Stimulated activated CD8-positive, alpha-beta memory T cell treated with anti-CD3 and anti-CD28 coated beads, Interleukin-15, amount 100 ng/mL, for 1 hour (primary cell): Measurements from ENCODE around the gene GALR1.
"Not testable (repeated sequence)": the region's sequence is repeated elsewhere in the genome, so short reads cannot be mapped to it uniquely, and the experiment has no call there.

Experiments
- DNase-seq: peaks from one replicate; pipeline ENCODE4 v3.0.0-alpha.2; 2020; ENCODE audit warnings: low read depth

Gene GALR1

GRCh38 chr18:77249569-77250500 is at the start of gene GALR1:
Gene GALR1, plus strand, starts transcription at chr18:77249848. Its CDS starts 701 bp downstream, at chr18:77250549.
- DNase-seq, result no peak

- no peak for DNase-seq
Observed at GRCh38 chr18:77201506-77201905, 48.1 kb upstream of the GALR1 start.

GRCh38 chr18:77202329-77202728 is 47.3 kb upstream of the GALR1 start:
- DNase-seq, result no peak

DNA sequence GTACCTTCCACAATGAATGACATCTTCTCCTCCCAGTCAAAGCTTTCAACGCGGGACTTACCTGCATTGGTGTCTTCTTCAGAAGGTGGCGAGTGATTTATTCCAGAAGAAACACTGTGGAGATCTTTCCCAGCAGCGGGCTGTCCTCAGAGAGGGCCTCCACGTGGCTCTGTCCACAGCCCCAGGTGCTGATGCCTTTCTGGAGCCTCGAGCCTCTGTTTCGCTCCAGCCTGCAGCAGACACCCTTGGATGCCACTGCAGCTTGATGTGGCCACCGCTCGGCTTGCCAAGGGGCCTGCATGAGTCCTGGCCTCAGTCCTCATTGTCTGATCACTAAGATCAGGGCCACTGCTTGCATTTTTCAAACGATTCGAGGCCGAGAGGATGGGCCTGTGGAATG is 46.6 kb upstream of the GALR1 start:
- DNase-seq, result no peak

DNA sequence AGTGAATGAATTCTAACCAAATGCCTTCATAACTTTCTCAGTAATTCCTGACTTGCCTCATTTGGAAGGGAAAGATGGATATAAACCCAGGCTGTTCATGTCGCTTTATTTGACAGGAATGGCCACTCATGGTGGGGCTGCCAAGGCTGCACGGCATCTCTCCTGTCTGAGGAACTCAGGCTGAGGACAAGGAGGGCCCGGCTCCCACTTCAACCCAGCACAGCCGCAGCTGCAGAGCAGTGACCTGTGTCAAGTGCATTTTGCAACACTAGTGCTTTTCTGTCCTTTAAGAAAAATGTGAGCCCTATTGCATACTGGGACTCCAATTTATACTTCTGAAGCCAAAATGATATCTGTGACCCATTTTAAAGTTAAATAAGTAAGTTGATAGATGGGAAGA is 45.8 kb upstream of the GALR1 start:
- DNase-seq, result no peak

DNA sequence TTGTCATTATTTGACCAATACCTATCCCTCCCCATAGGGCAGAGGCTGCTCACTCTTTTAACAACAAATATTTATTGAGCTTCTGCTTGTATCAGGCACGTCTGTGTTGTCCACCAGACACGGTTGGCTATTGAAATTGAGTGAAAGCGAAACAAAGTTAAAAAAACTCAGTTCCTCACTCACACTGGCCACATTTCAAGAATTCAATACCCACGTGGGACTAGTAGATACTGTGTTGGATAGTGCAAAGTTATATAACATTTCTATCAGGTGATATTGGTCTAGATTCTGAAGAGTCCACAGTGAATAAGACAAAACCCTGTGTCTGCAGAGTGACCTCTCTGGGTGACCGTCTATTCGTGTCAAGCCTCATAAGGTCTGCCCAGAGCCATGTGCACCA is 43.9 kb upstream of the GALR1 start:
- no peak for DNase-seq

DNA sequence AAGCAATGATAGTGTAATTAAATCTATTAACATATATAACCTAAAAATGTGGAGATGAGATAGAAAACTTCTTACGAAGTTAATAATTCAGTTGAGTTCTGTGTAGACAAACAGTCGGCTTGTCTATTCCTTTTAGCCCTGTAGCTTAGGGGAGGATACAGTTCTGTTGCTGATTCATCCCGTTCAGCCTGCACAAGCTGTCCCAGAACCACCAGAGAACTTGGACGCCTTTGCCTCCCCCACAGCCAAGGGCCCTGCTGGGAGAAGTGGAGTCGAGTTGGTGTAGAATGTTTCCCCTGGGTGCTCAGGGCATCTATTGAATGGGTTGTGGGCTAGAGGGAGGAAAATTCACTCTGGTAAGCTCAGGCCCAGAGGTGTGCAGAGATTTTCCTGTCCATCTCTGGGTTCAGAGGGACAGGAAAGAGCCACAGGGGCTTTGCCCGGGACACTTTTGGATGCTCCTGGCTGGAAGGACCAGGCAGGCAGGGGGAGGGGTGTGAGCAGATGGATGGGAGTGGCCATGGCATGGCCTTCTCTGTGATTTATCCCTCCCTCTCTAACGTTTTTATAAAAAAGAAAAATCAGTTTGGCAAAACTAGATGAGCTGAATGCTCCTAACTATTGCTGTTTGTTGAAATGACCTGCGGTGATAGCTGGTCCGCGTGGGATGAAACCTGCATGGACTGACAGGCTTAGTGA is 42.8 kb upstream of the GALR1 start:
- DNase-seq, result no peak

- DNase-seq, result peak; percentile 14
Observed at GRCh38 chr18:77207540-77207939, 42.1 kb upstream of the GALR1 start.

GRCh38 chr18:77208964-77209363 is 40.7 kb upstream of the GALR1 start:
- DNase-seq, result no peak

DNA sequence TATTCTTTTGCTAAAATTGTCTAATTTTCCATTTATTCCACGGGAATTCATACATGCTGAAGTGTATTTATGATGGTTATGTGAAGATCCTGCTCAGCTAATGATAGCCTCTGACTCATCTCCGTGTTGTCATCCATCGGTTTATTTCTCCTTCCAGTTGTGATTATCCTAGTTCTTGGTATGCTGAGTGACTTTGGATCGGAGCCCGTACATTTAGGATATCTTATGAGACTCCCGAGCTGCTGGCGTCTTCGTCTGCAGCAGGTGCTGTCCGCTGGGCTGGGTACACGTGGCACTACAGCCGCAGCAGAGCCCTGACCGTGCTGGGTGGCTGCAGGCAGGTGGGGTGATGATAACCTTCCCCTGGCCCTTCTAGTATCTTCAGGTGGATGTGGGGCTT is 40.1 kb upstream of the GALR1 start:
- no peak for DNase-seq

DNA sequence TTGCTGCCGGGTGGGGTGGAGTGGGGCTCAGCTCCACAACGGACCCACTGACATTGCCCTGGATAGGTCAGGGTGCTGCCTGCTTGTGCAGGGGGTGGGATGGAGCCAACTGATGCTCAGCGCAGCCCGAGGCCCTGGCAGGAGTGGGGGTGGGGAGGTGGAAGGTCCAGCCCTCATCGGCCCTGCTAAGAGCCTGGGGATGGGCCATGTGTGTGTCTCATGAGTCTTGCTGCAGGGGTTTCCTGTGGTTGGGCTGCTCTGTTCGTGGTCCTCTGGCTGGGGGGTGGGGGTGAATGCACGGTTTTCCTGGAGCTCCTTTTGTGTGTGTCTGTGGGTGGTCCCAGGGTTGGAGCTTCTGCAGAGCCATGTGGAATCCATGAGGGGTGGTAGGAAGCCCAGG is 39.4 kb upstream of the GALR1 start:
- DNase-seq, result no peak

DNA sequence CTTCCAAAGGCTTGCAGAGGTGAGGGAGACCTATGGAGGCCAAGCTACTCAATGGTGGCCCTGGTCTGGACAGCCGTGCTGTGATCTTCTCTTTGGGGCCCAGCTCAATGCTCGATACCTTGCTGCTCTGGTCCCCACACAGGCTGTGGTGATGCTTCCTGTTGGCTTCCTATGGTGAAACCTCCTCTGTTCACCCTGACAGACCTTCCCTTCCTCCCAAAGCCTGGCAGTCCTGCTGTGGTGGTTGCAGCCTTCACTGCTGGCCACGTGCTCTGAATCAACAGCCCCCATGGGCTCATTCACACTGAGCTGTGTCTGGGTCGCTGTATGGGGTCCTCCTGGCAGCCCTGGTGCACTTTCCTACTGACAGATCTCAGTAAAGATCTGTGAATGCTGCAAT is 31.0 kb upstream of the GALR1 start:
- no peak for DNase-seq

DNA sequence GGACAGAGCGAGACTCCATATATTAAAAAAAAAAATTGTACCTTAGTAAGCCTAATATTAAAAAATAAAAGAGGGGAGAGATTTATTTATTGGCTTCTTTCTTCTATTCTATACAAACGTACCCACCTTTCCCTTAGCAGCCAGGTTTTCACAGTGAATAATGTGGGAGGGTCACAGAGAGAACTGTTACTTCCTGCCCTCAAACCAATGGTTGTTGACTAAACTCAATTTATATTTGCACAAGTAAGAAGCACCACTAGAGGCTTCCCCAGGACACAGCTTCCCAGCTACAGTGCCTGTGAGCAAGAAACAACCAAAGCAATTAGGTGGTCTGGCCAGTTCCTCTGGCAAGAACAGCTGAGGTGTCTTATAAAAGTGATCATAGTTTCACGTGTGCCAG is 28.9 kb upstream of the GALR1 start:
- DNase-seq, result no peak

DNA sequence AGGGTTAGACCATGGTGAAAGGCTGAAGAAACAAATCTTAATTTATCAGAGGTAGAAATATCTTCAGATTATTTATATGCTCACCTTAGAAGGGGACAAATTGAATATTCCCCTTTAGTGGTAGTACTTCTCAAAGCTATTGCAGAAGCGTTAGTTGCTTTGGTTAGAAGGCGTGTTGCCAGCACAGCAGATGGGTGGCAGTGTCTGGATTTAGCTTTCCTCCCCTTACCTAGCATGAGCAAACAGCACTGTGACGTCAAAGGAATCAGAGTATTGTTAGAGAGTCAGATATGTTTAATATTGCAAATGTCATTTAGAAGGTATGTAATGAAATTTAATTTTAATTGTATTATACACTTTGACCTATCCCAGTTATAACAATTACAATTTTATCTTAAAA is 27.2 kb upstream of the GALR1 start:
- no peak for DNase-seq

- DNase-seq, result no peak
Observed at GRCh38 chr18:77223221-77223639, 26.4 kb upstream of the GALR1 start.

DNA sequence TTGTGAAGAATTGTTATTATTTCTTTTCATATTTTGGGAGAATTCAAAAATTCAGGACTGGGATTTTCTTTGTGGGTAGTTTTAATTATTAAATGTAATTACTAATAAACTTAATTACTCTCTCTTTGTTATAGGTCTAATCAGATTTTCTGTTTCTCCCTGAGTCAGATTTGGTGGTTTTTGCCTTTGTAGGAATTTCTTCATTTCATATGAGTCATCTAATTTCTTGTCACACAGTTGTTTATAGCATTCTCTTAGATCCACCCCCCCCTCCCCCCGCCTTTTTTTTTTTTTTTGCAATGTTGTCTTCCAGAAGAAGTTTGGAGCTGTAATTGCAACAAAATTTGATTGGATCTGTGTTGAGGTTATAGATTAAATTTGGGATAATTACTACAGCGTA is 26.0 kb upstream of the GALR1 start:
- no peak for DNase-seq

- no peak for DNase-seq
Observed at GRCh38 chr18:77230645-77231044, 19.0 kb upstream of the GALR1 start.

DNA sequence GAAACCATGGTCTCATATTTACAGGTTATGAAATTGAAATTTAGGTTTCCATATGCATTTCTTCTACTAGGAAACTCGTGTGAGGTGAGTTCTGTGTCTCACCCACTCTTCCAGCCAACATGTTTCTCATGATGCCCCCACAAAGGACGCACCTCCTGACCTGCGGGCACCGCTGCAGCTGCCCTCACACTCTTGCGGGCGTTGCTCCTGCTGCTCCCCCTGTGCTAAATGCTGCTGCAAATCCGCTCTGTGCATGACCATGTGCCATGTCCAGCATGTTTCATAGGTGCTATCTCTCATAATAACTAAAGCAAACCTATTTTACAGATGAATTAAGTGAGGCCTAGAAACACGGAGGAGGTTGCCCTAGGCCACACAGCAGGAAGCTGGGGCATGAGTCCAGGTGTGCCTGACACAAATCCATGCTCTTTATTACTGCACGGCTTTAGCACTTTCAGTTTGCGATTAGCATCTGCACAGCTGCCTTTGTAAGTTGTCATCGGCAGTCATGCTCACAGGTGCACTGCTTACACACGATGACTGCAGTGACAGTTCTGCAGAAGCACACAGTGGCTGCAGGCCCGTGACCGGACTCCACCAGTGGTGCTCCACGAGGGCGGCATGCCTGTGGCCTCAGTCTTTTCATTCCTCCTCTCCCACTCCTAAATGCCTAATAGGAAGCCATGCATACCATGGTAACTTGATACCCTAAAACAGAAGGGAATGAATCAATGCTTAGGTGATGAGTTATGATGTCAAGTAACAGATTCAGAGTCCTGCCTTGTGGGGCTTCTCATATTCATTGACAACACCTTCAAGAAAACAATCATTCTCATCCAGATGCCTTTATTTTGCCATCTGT is 14.9 kb upstream of the GALR1 start:
- DNase-seq, result no peak

DNA sequence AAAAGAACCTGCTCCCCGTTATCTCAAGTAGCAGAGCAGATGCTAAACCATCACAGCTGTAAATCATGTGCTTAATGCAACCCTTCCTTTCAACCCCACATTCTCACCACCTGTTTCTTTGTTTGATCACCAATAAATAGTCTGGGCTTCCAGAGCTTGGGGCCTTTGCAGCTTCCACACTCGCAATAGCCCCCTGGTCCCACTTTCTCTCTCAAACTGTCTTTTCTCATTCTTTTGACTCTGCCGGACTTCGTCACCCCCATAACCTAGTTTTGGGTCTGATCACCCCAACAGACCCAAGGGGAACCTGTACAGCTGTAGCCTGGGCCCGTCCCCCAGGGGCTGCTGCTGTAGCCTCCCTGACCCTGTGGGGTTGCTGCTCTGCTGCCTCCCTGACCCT is 10.4 kb upstream of the GALR1 start:
- DNase-seq, result not testable (repeated sequence)

- DNase-seq, result no peak
Observed at GRCh38 chr18:77248873-77249568, 627 bp upstream of the GALR1 start.

GRCh38 chr18:77250501-77250925 is 865 bp downstream of the GALR1 start:
- DNase-seq, result no peak
